ENCODE measurements around the gene TDRD9.
A peak's percentile ranks its signal among the peaks of the same experiment; 100 is the strongest.

The TDRD9 gene

DNA sequence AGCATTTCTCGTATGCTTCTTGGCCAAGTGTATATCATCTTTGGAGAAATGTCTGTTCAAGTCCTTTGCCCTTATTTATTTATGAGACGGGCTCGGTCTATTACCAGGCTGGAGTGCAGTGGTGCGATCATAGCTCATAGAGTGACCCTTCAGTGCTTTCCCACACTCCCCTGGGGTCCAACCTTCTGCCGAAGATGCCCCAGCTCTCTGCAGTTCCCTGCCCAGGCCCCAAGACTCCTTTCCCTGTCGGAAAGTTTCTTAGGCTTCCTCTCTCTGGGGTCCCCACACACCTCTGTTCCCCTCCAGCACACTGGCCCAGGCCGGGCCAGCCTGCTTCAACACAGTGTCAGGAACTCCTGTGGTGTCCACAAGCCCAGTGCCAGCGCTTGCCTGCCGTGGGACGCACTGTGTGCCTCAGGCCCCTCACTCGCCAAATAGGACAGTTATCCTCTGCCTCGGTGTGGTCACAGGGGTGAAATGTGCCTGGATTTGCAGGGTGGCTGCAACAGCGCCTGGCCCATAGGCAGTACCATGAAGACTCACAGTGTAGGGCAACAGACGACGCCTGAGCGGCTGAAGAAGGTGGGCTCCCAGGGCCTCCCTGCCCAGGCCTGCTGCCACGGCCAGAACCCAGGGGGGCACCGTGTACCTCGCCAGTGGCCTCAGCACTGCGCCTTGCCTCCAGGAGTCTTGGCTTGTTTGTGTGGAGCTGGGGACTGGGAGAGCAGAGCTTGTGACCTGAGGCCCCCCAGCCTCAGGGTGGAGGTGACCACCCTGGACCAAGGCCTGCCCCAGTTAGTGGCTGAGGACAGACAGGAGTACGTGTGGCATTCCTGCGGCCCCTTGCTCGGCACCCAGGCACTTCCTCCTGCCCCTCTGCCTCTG, 152.4 kb downstream of the TDRD9 start:
- no peak for DNase-seq (ENCODE audit: low read depth)
- Histone ChIP-seq H3K27me3 (replicated peaks; ENCODE audit: control insufficient read depth, insufficient read depth, low read length) (peaks cover 19% of the 10 kb centered on the region), H3K9me3 (ENCODE audit: control insufficient read depth, low read length) (no peaks in the 10 kb centered on the region), H3K9ac (ENCODE audit: low read length) (no peak overlapping the region), H3K4me1 (ENCODE audit: control insufficient read depth, insufficient read depth, low read length) (no peaks in the 10 kb centered on the region), H3K36me3 (ENCODE audit: control insufficient read depth, insufficient read depth, low read length, severe bottlenecking) (no peaks in the 10 kb centered on the region), H3K4me3 (ENCODE audit: low read length) (no peak overlapping the region)

DNA sequence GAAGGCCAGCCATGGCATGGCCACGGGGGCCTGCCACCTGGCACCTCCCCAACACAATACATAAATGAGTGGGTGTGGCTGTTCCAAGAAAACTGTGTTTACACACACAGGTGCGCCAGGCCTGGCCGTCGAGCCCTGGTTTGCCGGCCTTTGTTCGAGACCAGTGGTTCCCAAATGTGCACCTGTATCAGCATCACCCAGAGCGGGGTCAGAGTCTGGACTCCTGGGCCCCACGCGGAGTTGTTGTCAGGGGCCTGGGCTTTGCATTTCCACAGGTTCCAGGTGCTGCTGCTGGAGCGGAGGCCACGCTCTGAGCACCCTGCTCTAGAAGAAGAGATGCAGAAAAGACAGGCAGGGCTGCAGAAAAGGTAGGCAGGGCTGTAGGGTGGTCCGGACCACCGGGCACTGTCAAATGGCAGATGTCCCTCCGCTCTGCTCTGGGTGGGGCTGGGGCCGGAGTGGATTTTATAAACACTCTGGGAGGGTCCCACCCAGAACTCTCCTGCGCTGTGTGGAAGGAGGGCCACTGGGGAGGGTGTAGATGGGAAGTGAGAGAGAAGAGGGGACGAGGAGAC, 153.1 kb downstream of the TDRD9 start:
- no peak for DNase-seq (ENCODE audit: low read depth)
- Histone ChIP-seq H3K36me3 (ENCODE audit: control insufficient read depth, insufficient read depth, low read length, severe bottlenecking) (no peaks in the 10 kb centered on the region), H3K9me3 (ENCODE audit: control insufficient read depth, low read length) (no peaks in the 10 kb centered on the region), H3K27me3 (replicated peaks; ENCODE audit: control insufficient read depth, insufficient read depth, low read length) (peaks cover 25% of the 10 kb centered on the region), H3K9ac (ENCODE audit: low read length) (no peak overlapping the region), H3K4me3 (ENCODE audit: low read length) (no peak overlapping the region), H3K4me1 (ENCODE audit: control insufficient read depth, insufficient read depth, low read length) (no peaks in the 10 kb centered on the region)

DNA sequence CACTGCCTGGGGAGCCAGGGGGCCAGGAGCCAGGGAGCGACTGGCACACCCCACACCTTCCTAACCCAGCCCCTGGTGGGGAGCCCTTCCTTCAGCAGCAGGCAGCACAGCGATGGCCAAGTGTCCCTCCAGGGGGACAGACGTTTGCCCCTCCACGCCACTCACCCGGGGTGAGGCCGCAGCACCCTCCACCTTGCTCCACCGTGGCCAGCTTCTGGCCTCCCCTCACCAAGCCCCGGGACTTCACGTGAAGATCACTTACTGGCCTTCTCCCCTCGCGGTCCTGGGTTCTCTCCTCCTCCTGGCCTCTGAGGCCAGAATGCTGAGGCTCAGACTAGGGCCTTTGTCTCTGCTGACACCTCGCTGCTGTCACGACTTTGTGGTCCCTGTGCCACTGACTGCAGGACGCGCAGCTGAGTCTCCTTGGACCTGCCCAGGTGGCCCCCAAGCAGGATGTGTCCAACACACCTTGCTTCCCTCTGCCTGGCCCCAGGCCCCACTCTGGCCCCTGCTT, 153.8 kb downstream of the TDRD9 start:
- Histone ChIP-seq H3K9me3 (ENCODE audit: control insufficient read depth, low read length) (no peaks in the 10 kb centered on the region), H3K27me3 (replicated peaks; ENCODE audit: control insufficient read depth, insufficient read depth, low read length) (peaks cover 28% of the 10 kb centered on the region), H3K4me3 (ENCODE audit: low read length) (no peak overlapping the region), H3K36me3 (ENCODE audit: control insufficient read depth, insufficient read depth, low read length, severe bottlenecking) (no peaks in the 10 kb centered on the region), H3K4me1 (ENCODE audit: control insufficient read depth, insufficient read depth, low read length) (no peaks in the 10 kb centered on the region), H3K9ac (ENCODE audit: low read length) (no peak overlapping the region)
- DNase-seq (ENCODE audit: low read depth), result no peak

DNA sequence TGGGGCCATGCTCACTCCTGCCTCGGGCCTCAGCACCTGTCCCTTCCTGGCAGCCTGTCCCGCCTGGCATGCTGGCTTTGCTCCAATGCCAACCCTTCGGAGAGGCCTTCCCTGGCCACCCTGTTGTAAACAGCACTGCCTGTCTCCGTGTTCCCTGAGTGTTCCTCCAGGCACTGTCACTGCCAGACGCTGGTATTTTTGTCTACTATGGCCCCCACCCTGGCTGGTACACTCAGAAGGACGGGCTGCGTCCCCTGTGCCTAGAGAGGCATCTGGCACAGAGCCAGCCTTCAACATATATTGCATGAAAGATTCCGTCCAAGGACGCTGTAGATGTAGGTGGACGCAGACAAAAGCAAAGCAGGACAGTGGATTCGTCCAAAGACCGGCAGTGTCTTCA, 154.6 kb downstream of the TDRD9 start:
- Histone ChIP-seq H3K4me1 (ENCODE audit: control insufficient read depth, insufficient read depth, low read length) (no peaks in the 10 kb centered on the region), H3K27me3 (replicated peaks; ENCODE audit: control insufficient read depth, insufficient read depth, low read length) (peaks cover 31% of the 10 kb centered on the region), H3K4me3 (ENCODE audit: low read length) (no peak overlapping the region), H3K36me3 (ENCODE audit: control insufficient read depth, insufficient read depth, low read length, severe bottlenecking) (no peaks in the 10 kb centered on the region), H3K9ac (ENCODE audit: low read length) (no peak overlapping the region), H3K9me3 (ENCODE audit: control insufficient read depth, low read length) (no peaks in the 10 kb centered on the region)
- DNase-seq (ENCODE audit: low read depth), result no peak

DNA sequence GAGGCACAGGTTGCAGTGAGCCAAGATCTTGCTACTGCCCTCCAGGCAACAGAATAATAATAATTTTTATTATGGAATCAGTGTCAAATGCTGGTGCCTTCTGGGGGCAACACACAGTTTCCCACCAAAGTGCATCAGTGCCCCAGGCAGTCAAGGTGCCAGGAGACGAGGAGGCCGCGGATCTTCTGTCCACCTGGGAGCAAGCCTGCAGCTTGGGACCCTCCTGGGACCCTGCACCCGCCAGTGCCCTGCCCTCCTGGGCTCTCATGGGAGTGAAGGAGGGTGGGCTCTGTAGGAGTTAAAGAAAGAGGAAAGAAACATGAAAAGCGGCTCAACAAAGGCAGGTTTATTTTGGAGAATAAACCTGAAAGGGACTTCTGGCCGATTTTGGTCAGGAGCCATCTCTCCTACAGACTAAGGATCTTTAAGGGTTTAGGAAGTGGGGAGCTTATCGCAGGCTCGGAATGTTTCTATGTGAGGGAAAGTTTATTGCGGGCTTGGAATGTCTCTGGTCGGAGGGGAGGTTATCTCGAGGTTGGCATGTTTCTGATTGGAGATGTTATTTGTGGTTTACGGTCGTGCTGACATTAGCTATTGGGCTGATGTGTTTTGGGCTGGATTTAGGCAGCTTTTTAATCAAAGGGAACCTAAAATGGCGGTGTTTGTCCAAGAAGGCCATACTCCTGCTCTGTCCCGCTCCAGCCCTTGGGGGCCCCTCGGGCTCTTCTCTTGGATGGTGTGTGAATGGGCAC, 156.2 kb downstream of the TDRD9 start:
- Histone ChIP-seq H3K9ac (ENCODE audit: low read length) (no peak overlapping the region), H3K36me3 (ENCODE audit: control insufficient read depth, insufficient read depth, low read length, severe bottlenecking) (no peaks in the 10 kb centered on the region), H3K4me3 (ENCODE audit: low read length) (no peak overlapping the region), H3K27me3 (replicated peaks; ENCODE audit: control insufficient read depth, insufficient read depth, low read length) (peaks cover 35% of the 10 kb centered on the region), H3K9me3 (ENCODE audit: control insufficient read depth, low read length) (no peaks in the 10 kb centered on the region), H3K4me1 (ENCODE audit: control insufficient read depth, insufficient read depth, low read length) (no peaks in the 10 kb centered on the region)
- DNase-seq (ENCODE audit: low read depth), result no peak

DNA sequence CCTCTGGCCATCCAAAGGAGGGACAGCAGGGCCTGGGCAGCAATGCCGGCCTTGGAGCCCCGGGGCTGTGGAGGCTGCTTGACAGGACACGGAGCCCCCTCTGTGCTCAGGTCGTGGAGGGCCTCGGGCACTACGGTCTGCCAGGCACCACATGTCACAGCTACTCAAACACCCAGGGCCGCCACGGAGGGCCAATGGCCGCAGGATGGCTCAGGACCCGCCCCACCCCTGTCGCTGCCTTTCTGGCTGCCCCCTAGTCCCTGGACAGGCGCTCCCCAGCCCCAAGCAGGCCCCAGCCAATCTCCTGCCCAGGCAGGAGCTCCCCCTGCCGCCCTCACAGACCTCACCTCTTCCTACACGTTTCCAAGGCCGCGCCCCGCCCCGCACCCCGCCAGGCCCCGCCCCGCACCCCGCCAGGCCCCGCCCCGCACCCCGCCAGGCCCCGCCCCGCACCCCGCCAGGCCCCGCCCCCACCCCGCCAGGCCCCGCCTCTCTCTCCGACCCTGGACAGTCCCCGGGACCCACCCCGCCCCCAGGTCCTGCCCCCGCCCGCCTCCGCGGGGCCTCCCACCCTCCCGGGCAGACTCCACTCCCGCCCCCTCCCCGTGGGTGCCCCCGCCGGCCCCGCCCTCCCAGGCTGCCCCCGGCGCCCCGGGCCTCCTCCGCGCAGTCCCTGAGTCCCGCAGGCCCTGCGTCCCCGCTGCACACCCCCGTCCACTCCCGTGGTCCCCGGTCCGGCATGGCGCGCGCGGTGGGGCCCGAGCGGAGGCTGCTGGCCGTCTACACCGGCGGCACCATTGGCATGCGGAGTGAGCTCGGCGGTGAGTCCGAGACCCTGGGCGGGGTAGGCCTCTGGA, 157.0 kb downstream of the TDRD9 start, which contains the start of gene ASPG:
Gene ASPG, plus strand, starts transcription at position 669 of the 857 bp plus-strand sequence. Its CDS starts 71 bp downstream, at position 740.
- Histone ChIP-seq H3K9ac (ENCODE audit: low read length) (no peak within 1 kb of the TSS), H3K4me1 (ENCODE audit: control insufficient read depth, insufficient read depth, low read length) (no peaks in the 10 kb centered on the region), H3K9me3 (ENCODE audit: control insufficient read depth, low read length) (no peaks in the 10 kb centered on the region), H3K27me3 (replicated peaks; ENCODE audit: control insufficient read depth, insufficient read depth, low read length) (peaks cover 37% of the 10 kb centered on the region), H3K36me3 (ENCODE audit: control insufficient read depth, insufficient read depth, low read length, severe bottlenecking) (no peaks in the 10 kb centered on the region), H3K4me3 (ENCODE audit: low read length) (no peak within 1 kb of the TSS)
- peak; percentile 4 for DNase-seq (ENCODE audit: low read depth)

DNA sequence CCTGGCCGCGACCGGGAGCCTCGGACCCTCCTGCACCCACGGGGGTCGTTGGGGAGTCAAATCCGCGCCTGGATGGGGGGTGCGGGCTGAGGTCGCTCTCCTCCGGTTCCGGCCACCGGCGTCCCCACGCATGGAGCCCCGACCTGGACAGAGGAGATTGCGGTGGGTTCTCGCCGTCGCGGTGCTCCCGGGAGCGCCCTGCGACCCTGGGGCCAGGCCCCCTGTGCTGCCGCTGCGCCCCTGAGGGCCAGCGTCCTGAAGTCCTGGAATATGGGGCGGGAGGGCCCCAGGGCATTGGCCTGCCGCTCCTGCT, 157.6 kb downstream of the TDRD9 start:
- Histone ChIP-seq H3K4me1 (ENCODE audit: control insufficient read depth, insufficient read depth, low read length) (no peaks in the 10 kb centered on the region), H3K9ac (ENCODE audit: low read length) (no peak overlapping the region), H3K4me3 (ENCODE audit: low read length) (no peak overlapping the region), H3K36me3 (ENCODE audit: control insufficient read depth, insufficient read depth, low read length, severe bottlenecking) (no peaks in the 10 kb centered on the region), H3K27me3 (replicated peaks; ENCODE audit: control insufficient read depth, insufficient read depth, low read length) (peaks cover 35% of the 10 kb centered on the region), H3K9me3 (ENCODE audit: control insufficient read depth, low read length) (no peaks in the 10 kb centered on the region)
- DNase-seq (ENCODE audit: low read depth), result no peak

DNA sequence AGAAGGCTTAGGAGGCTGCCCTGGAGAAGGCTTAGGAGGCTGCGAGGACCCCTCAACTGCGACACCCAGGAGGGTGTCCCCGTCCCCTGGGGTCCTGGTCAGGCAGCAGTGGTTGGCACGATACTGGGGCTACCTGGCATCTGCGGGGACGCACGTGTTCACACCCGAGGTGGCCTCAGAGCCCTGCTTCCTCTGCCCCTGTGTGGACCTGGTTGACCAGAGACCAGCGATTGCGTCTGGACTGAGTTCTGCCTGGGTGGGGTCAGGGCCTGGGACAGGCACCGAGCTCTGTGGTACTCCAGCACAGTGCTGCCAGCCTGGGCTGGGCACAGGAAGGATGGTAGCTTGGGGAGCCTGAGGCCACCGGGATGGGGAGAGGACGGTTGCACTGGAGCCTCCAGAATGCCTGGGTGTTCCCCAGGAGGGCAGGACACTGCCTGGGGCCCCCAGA, 158.0 kb downstream of the TDRD9 start:
- Histone ChIP-seq H3K27me3 (replicated peaks; ENCODE audit: control insufficient read depth, insufficient read depth, low read length) (peaks cover 35% of the 10 kb centered on the region), H3K4me1 (ENCODE audit: control insufficient read depth, insufficient read depth, low read length) (no peaks in the 10 kb centered on the region), H3K9ac (ENCODE audit: low read length) (no peak overlapping the region), H3K4me3 (ENCODE audit: low read length) (no peak overlapping the region), H3K36me3 (ENCODE audit: control insufficient read depth, insufficient read depth, low read length, severe bottlenecking) (no peaks in the 10 kb centered on the region), H3K9me3 (ENCODE audit: control insufficient read depth, low read length) (no peaks in the 10 kb centered on the region)
- no peak for DNase-seq (ENCODE audit: low read depth)

DNA sequence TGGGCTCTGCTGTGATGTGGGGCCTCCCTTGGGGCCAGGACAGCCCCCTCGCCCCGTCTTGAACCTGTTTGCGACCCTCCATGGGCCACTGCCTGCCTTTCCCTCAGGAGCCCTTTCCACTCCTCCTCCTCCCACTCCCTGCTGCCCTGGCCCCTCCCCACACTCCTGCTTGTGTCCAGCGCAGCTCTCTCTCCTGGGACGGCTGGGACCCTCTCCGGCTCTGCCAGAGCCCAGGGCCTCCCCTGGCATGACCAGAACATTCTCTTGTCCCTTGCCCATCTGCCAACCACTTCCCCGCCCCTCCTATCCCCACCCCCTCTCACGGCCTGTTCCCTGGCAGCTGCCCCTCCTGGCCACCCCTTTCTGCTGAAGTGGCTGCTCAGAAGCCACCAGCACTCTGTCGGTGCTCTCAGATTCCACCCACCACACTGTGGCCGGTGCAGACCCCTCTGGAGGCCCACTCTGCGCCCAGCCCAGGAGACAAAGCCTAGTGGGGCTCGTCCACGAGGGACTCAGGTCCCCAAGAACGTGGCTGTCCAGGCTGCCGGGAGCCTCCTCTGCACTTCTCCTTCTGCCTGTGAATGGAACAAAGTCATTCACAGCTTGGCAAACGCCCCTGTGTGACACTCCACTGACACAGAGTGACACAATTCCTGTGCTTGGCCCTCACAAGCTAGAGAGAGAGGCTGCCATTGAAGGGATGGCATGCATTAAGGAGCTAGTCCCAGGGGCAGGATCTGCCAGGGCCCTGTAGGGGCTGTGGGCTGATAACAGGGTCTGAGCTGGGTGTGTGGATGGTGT, 158.6 kb downstream of the TDRD9 start:
- no peak overlapping the region for H3K4me3 ChIP-seq (ENCODE audit: low read length)
- H3K9me3 ChIP-seq (ENCODE audit: control insufficient read depth, low read length), result no peaks in the 10 kb centered on the region
- H3K36me3 ChIP-seq (ENCODE audit: control insufficient read depth, insufficient read depth, low read length, severe bottlenecking), result no peaks in the 10 kb centered on the region
- H3K4me1 ChIP-seq (ENCODE audit: control insufficient read depth, insufficient read depth, low read length), result no peaks in the 10 kb centered on the region
- DNase-seq (ENCODE audit: low read depth), result no peak
- peaks cover 36% of the 10 kb centered on the region for H3K27me3 ChIP-seq (replicated peaks; ENCODE audit: control insufficient read depth, insufficient read depth, low read length)
- no peak overlapping the region for H3K9ac ChIP-seq (ENCODE audit: low read length)

DNA sequence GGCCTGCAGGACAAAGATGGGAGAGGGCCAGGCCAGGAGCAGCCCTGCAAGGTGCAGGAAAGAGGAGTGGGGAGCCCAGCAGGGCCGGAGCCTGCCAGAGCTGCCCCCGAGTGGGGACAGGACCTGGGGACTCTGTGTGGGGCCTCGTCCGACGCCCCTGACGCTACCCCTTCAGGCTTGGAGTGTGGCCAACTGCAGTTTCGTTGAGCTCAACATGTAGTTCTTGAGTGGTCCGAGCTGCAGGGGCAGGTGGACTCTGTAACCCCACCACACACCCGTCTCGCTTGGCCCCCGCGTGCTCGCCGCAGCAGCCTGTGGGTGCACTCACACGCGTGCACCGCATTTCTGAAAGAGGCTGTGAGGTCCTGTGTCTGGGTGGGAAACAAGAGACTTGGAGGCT, 159.2 kb downstream of the TDRD9 start:
- no peaks in the 10 kb centered on the region for H3K9me3 ChIP-seq (ENCODE audit: control insufficient read depth, low read length)
- DNase-seq (ENCODE audit: low read depth), result no peak
- no peak overlapping the region for H3K9ac ChIP-seq (ENCODE audit: low read length)
- H3K4me3 ChIP-seq (ENCODE audit: low read length), result no peak overlapping the region
- no peaks in the 10 kb centered on the region for H3K36me3 ChIP-seq (ENCODE audit: control insufficient read depth, insufficient read depth, low read length, severe bottlenecking)
- H3K27me3 ChIP-seq (replicated peaks; ENCODE audit: control insufficient read depth, insufficient read depth, low read length), result peaks cover 39% of the 10 kb centered on the region
- H3K4me1 ChIP-seq (ENCODE audit: control insufficient read depth, insufficient read depth, low read length), result no peaks in the 10 kb centered on the region

Measured in adipocyte (in vitro differentiated cells).